Fibroblast of lung (primary cell): ENCODE measurements around the gene MAP2K6. TPM values are rescaled to one million over a fixed set of nuclear protein-coding genes. Genes with fewer than 3 reads are reported as not detected.

ENCODE experiments used
- DNase-seq, 2 donors: peaks; one replicate each; pipeline versions ENCODE4 v3.0.0 to v3.0.0-alpha.2; 2010; ENCODE audit warnings: low read depth in 2 of 2
- H2AFZ ChIP-seq: 2 replicates; pipeline ENCODE4 v1.5.1; 2012; ENCODE audit warnings: low read length, control low read depth, inconsistent platforms
- H3K27ac ChIP-seq: 2 replicates; pipeline ENCODE4 v1.5.1; 2011; ENCODE audit warnings: low read length, control low read depth; ENCODE audit not compliant: insufficient read depth
- H3K27me3 ChIP-seq: 2 replicates; pipeline ENCODE4 v1.5.1; 2011; ENCODE audit warnings: mild to moderate bottlenecking, low read length; ENCODE audit not compliant: control insufficient read depth, insufficient read depth
- H3K36me3 ChIP-seq: 2 replicates; pipeline ENCODE4 v1.5.1; 2011; ENCODE audit warnings: low read length; ENCODE audit not compliant: control insufficient read depth, insufficient read depth
- H3K4me1 ChIP-seq: 2 replicates; pipeline ENCODE4 v1.5.1; 2011; ENCODE audit warnings: low read length; ENCODE audit not compliant: control insufficient read depth, insufficient read depth; ENCODE audit errors: extremely low read depth
- H3K4me2 ChIP-seq: 2 replicates; pipeline ENCODE4 v1.5.1; 2011; ENCODE audit warnings: low read length, control low read depth; ENCODE audit not compliant: insufficient read depth; ENCODE audit errors: extremely low read depth
- H3K4me3 ChIP-seq, 4 experiments: fragments of 200-600 bp in 1 of 4; sonication (generic) in 1 of 4; replicated peaks in 1 of 4; 2 replicates each; pipeline ENCODE4 v1.5.1; 2011 to 2016; ENCODE audit warnings: low read length in 4 of 4, low read depth in 3 of 4, mild to moderate bottlenecking in 3 of 4, control low read depth in 2 of 4, inconsistent platforms in 1 of 4, mixed read lengths in 1 of 4; ENCODE audit not compliant: insufficient read depth in 1 of 4; ENCODE audit errors: control extremely low read depth in 1 of 4
- H3K79me2 ChIP-seq: 2 replicates; pipeline ENCODE4 v1.5.1; 2012; ENCODE audit warnings: mild to moderate bottlenecking, low read length, inconsistent platforms; ENCODE audit not compliant: control insufficient read depth, insufficient read depth
- H3K9ac ChIP-seq: 2 replicates; pipeline ENCODE4 v1.5.1; 2011; ENCODE audit warnings: mild to moderate bottlenecking, low read length, control low read depth; ENCODE audit not compliant: insufficient read depth
- H3K9me3 ChIP-seq: 2 replicates; pipeline ENCODE4 v1.5.1; 2012; ENCODE audit warnings: low read depth, low read length; ENCODE audit not compliant: control insufficient read depth, insufficient read depth
- H4K20me1 ChIP-seq: 2 replicates; pipeline ENCODE4 v1.5.1; 2011; ENCODE audit warnings: low read length; ENCODE audit not compliant: control insufficient read depth, insufficient read depth; ENCODE audit errors: extremely low read depth
- CTCF ChIP-seq, 2 donors: IDR thresholded peaks in 1 of 2; conservative IDR thresholded peaks in 1 of 2; 1 replicate in 1 of 2; 2 replicates in 1 of 2; pipeline ENCODE4 v1.5.1; 2011 to 2012; ENCODE audit warnings: low read length in 2 of 2, control low read depth in 1 of 2, inconsistent platforms in 1 of 2, low read depth in 1 of 2, mild to moderate bottlenecking in 1 of 2
- EZH2 ChIP-seq: IDR thresholded peaks from 2 replicates; pipeline ENCODE4 v1.5.1; 2012; ENCODE audit warnings: low read length, control low read depth, mild to moderate bottlenecking; ENCODE audit errors: missing control alignments
- polyA plus RNA-seq, 2 donors: library from polyadenylated mRNA; depleted of rRNA in 1 of 2; stranded (reverse) in 1 of 2; unstranded in 1 of 2; fragments of >200 nt; gene quantifications; 2 replicates each; pipeline ENCODE4 v1.2.1, GENCODE V29; 2011 to 2012; ENCODE audit warnings: missing spikeins in 1 of 2
- total RNA-seq: library from RNA; depleted of rRNA; stranded (reverse); fragments of >200 nt; gene quantifications from 2 replicates; pipeline ENCODE4 v1.2.1, GENCODE V29; 2014

MAP2K6 gene
- total and polyA plus RNA-seq, 2 donors (not counting 1 experiment from before 2014, with no cell fraction given), result 2.7 to 39.5 TPM

- no peak overlapping the region for H3K4me2 ChIP-seq
- H3K9me3 ChIP-seq, result no peaks in the 10 kb centered on the region
- no peak overlapping the region for H3K4me3 ChIP-seq
- H3K27ac ChIP-seq, result no peak overlapping the region
- H4K20me1 ChIP-seq, result no peaks in the 10 kb centered on the region
- no peaks in the 10 kb centered on the region for H3K36me3 ChIP-seq
- H3K4me1 ChIP-seq, result no peaks in the 10 kb centered on the region
- H2AFZ ChIP-seq, result no peak overlapping the region
- H3K79me2 ChIP-seq, result no peaks in the 10 kb centered on the region
- no peaks in the 10 kb centered on the region for H3K27me3 ChIP-seq
- DNase-seq, result peak in 1 of 2 donors; percentile 6
- TF ChIP-seq CTCF (conservative IDR thresholded peaks at IDR 0.05 in 1 of 2, IDR thresholded peaks at IDR 0.05 in 1 of 2; ENCODE audit: low read depth in 1 of 2, low read length in 2 of 2) (no peak), EZH2 (no peak)
- no peak overlapping the region for H3K9ac ChIP-seq
Measured at GRCh38 chr17:69560987-69561441, 146.5 kb downstream of the MAP2K6 start.

GRCh38 chr17:69561462-69561861 is 147.0 kb downstream of the MAP2K6 start:
- no peak overlapping the region for H3K27ac ChIP-seq
- no peak for DNase-seq
- no peaks in the 10 kb centered on the region for H3K4me1 ChIP-seq
- H4K20me1 ChIP-seq, result no peaks in the 10 kb centered on the region
- TF ChIP-seq CTCF (conservative IDR thresholded peaks at IDR 0.05 in 1 of 2, IDR thresholded peaks at IDR 0.05 in 1 of 2; ENCODE audit: low read depth in 1 of 2, low read length in 2 of 2) (no peak), EZH2 (no peak)
- H3K4me2 ChIP-seq, result no peak overlapping the region
- no peaks in the 10 kb centered on the region for H3K9me3 ChIP-seq
- H3K4me3 ChIP-seq, result no peak overlapping the region
- H2AFZ ChIP-seq, result no peak overlapping the region
- H3K9ac ChIP-seq, result no peak overlapping the region
- no peaks in the 10 kb centered on the region for H3K79me2 ChIP-seq
- H3K27me3 ChIP-seq, result no peaks in the 10 kb centered on the region
- H3K36me3 ChIP-seq, result no peaks in the 10 kb centered on the region

GRCh38 chr17:69565447-69565846 is 150.9 kb downstream of the MAP2K6 start:
- Histone ChIP-seq H3K4me3 (no peak overlapping the region), H2AFZ (no peak overlapping the region), H3K4me1 (no peaks in the 10 kb centered on the region), H3K79me2 (no peaks in the 10 kb centered on the region), H3K9me3 (no peaks in the 10 kb centered on the region), H3K36me3 (no peaks in the 10 kb centered on the region), H3K27ac (no peak overlapping the region), H3K9ac (no peak overlapping the region), H3K27me3 (no peaks in the 10 kb centered on the region), H3K4me2 (no peak overlapping the region), H4K20me1 (no peaks in the 10 kb centered on the region)
- DNase-seq, result no peak
- TF ChIP-seq EZH2 (no peak), CTCF (conservative IDR thresholded peaks at IDR 0.05 in 1 of 2, IDR thresholded peaks at IDR 0.05 in 1 of 2; ENCODE audit: low read depth in 1 of 2, low read length in 2 of 2) (no peak)
